CD8-positive, alpha-beta memory T cell (primary cell): Measurements from ENCODE around the gene SNRPA. TPM values are rescaled to one million over a fixed set of nuclear protein-coding genes. Genes with fewer than 3 reads are reported as not detected.
A peak's percentile ranks its signal among the peaks of the same experiment; 100 is the strongest.
"Not testable (repeated sequence)": the region's sequence is repeated elsewhere in the genome, so short reads cannot be mapped to it uniquely, and the experiment has no call there.

Experiments used
- CTCF ChIA-PET: fragments of 350-600 bp; sonication (Branson Sonifier 250); formaldehyde crosslinking; loops from one replicate; lab custom pipeline; 2021; ENCODE audit warnings: antibody characterized with exemption; lab: Charles Lee
- POLR2A ChIA-PET: fragments of 350-600 bp; sonication (Branson Sonifier 250); formaldehyde crosslinking; loops from one replicate; lab custom pipeline; 2021; ENCODE audit warnings: antibody characterized with exemption; lab: Charles Lee
- DNase-seq, 5 donors: peaks; one replicate each; pipeline versions ENCODE4 v3.0.0 to v3.0.0-alpha.2; 2020 to 2022; ENCODE audit warnings: mixed read lengths in 1 of 5
- H3K27ac ChIP-seq: one replicate; pipeline ENCODE4 v1.7.0; 2013; ENCODE audit warnings: low read depth, mild to moderate bottlenecking, low read length, moderate library complexity
- H3K27me3 ChIP-seq: 2 replicates; pipeline ENCODE4 v1.7.0; 2013; ENCODE audit warnings: low read length, mild to moderate bottlenecking; ENCODE audit not compliant: insufficient read depth, poor library complexity, severe bottlenecking
- H3K36me3 ChIP-seq: 2 replicates; pipeline ENCODE4 v1.7.0; 2013; ENCODE audit warnings: mild to moderate bottlenecking, low read length, moderate library complexity; ENCODE audit not compliant: insufficient read depth
- H3K4me1 ChIP-seq: 2 replicates; pipeline ENCODE4 v1.7.0; 2013; ENCODE audit warnings: mild to moderate bottlenecking, low read length, moderate library complexity; ENCODE audit not compliant: insufficient read depth
- H3K4me3 ChIP-seq: 2 replicates; pipeline ENCODE4 v1.7.0; 2013; ENCODE audit warnings: mild to moderate bottlenecking, low read length
- H3K9me3 ChIP-seq: 2 replicates; pipeline ENCODE4 v1.7.0; 2013; ENCODE audit warnings: mild to moderate bottlenecking, low read length
- H3K27ac Mint-ChIP-seq, 8 donors: one replicate each; pipeline ENCODE4 v1.8.0; 2020 to 2021; ENCODE audit warnings: mixed read lengths in 8 of 8, mild to moderate bottlenecking in 6 of 8, inconsistent platforms in 3 of 8, moderate library complexity in 3 of 8
- H3K27me3 Mint-ChIP-seq, 2 donors: one replicate each; pipeline ENCODE4 v1.8.0; 2020 to 2021; ENCODE audit warnings: mixed read lengths in 2 of 2, mild to moderate bottlenecking in 1 of 2, moderate library complexity in 1 of 2
- H3K36me3 Mint-ChIP-seq, 3 donors: one replicate each; pipeline ENCODE4 v1.8.0; 2020 to 2021; ENCODE audit warnings: mixed read lengths in 3 of 3, inconsistent platforms in 1 of 3, mild to moderate bottlenecking in 1 of 3
- H3K4me1 Mint-ChIP-seq, 3 donors: one replicate each; pipeline ENCODE4 v1.8.0; 2020 to 2021; ENCODE audit warnings: mixed read lengths in 3 of 3, inconsistent platforms in 1 of 3, mild to moderate bottlenecking in 1 of 3
- H3K4me3 Mint-ChIP-seq, 7 donors: one replicate each; pipeline ENCODE4 v1.8.0; 2020 to 2021; ENCODE audit warnings: mixed read lengths in 7 of 7, mild to moderate bottlenecking in 6 of 7, moderate library complexity in 4 of 7, inconsistent platforms in 2 of 7
- H3K9me3 Mint-ChIP-seq, 5 donors: one replicate each; pipeline ENCODE4 v1.8.0; 2020 to 2022; ENCODE audit warnings: mixed read lengths in 5 of 5, mild to moderate bottlenecking in 3 of 5, moderate library complexity in 2 of 5, inconsistent platforms in 1 of 5
- polyA plus RNA-seq: library from polyadenylated mRNA; unstranded; fragments of 300-500 nt; fragmentation: Illumina TruSeq; gene quantifications from one replicate; pipeline ENCODE4 v1.2.3, GENCODE V29; 2021
- total RNA-seq, 2 experiments: library from RNA; stranded (reverse); gene quantifications; one replicate each; pipeline ENCODE4 v1.2.3, GENCODE V29; 2021

SNRPA gene
- total and polyA plus RNA-seq, 3 experiments from 2014 or later, result 89.5 to 202 (median 202) TPM

GRCh38 chr19:40810160-40810559 is 59.2 kb downstream of the SNRPA start:
- Mint-ChIP-seq H3K36me3 (peaks cover 4 to 42% (median 7%) of the 10 kb centered on the region in 3 donors), H3K9me3 (no peaks in the 10 kb centered on the region), H3K27ac (peak overlapping the region in 3 of 8 donors; percentile 27 to 56 (median 46)), H3K27me3 (peaks cover 0 to 4% of the 10 kb centered on the region in 2 donors), H3K4me3 (peak overlapping the region; percentile 43 to 76 (median 55)), H3K4me1 (peaks cover 52 to 65% (median 64%) of the 10 kb centered on the region in 3 donors)
- peaks cover 15% of the 10 kb centered on the region for H3K36me3 ChIP-seq
- no peaks in the 10 kb centered on the region for H3K9me3 ChIP-seq
- ChIA-PET CTCF (no interaction called here), POLR2A (no interaction called here)
- H3K27me3 ChIP-seq, result no peaks in the 10 kb centered on the region
- DNase-seq, result no peak
- H3K4me3 ChIP-seq, result no peak overlapping the region
- peaks cover 52% of the 10 kb centered on the region for H3K4me1 ChIP-seq
- peak overlapping the region; percentile 18 for H3K27ac ChIP-seq

- Mint-ChIP-seq H3K27ac (peak overlapping the region in 7 of 8 donors; percentile 82 to 98 (median 87)), H3K4me3 (peak overlapping the region; percentile 87 to 98 (median 92)), H3K4me1 (peaks cover 45 to 59% (median 57%) of the 10 kb centered on the region in 3 donors), H3K36me3 (peaks cover 4 to 40% (median 7%) of the 10 kb centered on the region in 3 donors)
- Histone ChIP-seq H3K27ac (peak overlapping the region; percentile 51), H3K4me3 (peak overlapping the region; percentile 55), H3K4me1 (peaks cover 45% of the 10 kb centered on the region), H3K36me3 (peaks cover 15% of the 10 kb centered on the region)
- not testable (repeated sequence) for H3K9me3 ChIP-seq, H3K27me3 Mint-ChIP-seq, H3K27me3 ChIP-seq, H3K9me3 Mint-ChIP-seq
- peak; percentile 36 to 70 (median 49) for DNase-seq
- ChIA-PET POLR2A (interaction anchor here (0.6 to 0.9 kb wide), 2 partner anchors 9 to 12 kb away, joined by 3 to 4 read pairs; partner anchors contain the start of gene EGLN2), CTCF (interaction anchor here (2.1 kb wide), 1 partner anchor 147 kb away, joined by 6 read pairs; no protein-coding TSS in a partner anchor)
Observed at GRCh38 chr19:40810649-40811408, 59.8 kb downstream of the SNRPA start.

- POLR2A ChIA-PET, result interaction anchor here (0.6 to 1.4 kb wide), 3 partner anchors 8 to 13 kb away, joined by 3 to 5 read pairs (median 4); partner anchors contain the start of gene EGLN2
- Histone ChIP-seq H3K36me3 (peaks cover 15% of the 10 kb centered on the region), H3K27me3 (no peaks in the 10 kb centered on the region), H3K4me1 (peaks cover 36% of the 10 kb centered on the region), H3K27ac (peak overlapping the region; percentile 51), H3K9me3 (no peaks in the 10 kb centered on the region), H3K4me3 (peak overlapping the region; percentile 55)
- Mint-ChIP-seq H3K9me3 (no peaks in the 10 kb centered on the region), H3K27me3 (peaks cover 0 to 4% of the 10 kb centered on the region in 2 donors), H3K4me1 (peaks cover 36 to 50% (median 48%) of the 10 kb centered on the region in 3 donors), H3K27ac (peak overlapping the region; percentile 24 to 98 (median 87)), H3K4me3 (peak overlapping the region; percentile 87 to 98 (median 92)), H3K36me3 (peaks cover 2 to 34% (median 5%) of the 10 kb centered on the region in 3 donors)
- CTCF ChIA-PET, result interaction anchor here (2.1 kb wide), 1 partner anchor 148 kb away, joined by 6 read pairs; no protein-coding TSS in a partner anchor
- peak in 2 of 5 donors; percentile 48 to 61 for DNase-seq
Observed at GRCh38 chr19:40811478-40812341, 60.7 kb downstream of the SNRPA start.

- CTCF ChIA-PET, result interaction anchor here (2.1 kb wide), 1 partner anchor 149 kb away, joined by 6 read pairs; no protein-coding TSS in a partner anchor
Observed at GRCh38 chr19:40812571-40812970, 61.6 kb downstream of the SNRPA start.

GRCh38 chr19:40813182-40813581 is 62.2 kb downstream of the SNRPA start:
- Mint-ChIP-seq H3K9me3 (no peaks in the 10 kb centered on the region), H3K27ac (peak overlapping the region in 3 of 8 donors; percentile 20 to 86 (median 61)), H3K4me3 (peak overlapping the region in 3 of 7 donors; percentile 87 to 92 (median 90)), H3K27me3 (peaks cover 0 to 4% of the 10 kb centered on the region in 2 donors), H3K4me1 (peaks cover 30 to 41% (median 40%) of the 10 kb centered on the region in 3 donors), H3K36me3 (peaks cover 2 to 20% (median 2%) of the 10 kb centered on the region in 3 donors)
- no peak overlapping the region for H3K4me3 ChIP-seq
- peaks cover 5% of the 10 kb centered on the region for H3K36me3 ChIP-seq
- ChIA-PET POLR2A (no interaction called here), CTCF (no interaction called here)
- no peaks in the 10 kb centered on the region for H3K27me3 ChIP-seq
- no peaks in the 10 kb centered on the region for H3K9me3 ChIP-seq
- DNase-seq, result no peak
- H3K27ac ChIP-seq, result no peak overlapping the region
- H3K4me1 ChIP-seq, result peaks cover 28% of the 10 kb centered on the region

More at GRCh38 chr19:40812571-40812970, 61.6 kb downstream of the SNRPA start:
- H3K27me3 ChIP-seq, H3K9me3 Mint-ChIP-seq, DNase-seq, H3K9me3 ChIP-seq, H3K27me3 Mint-ChIP-seq, H3K27ac ChIP-seq, H3K4me3 ChIP-seq: not testable (repeated sequence)
- POLR2A ChIA-PET, result interaction anchor here (1.4 kb wide), 1 partner anchor 14 kb away, joined by 5 read pairs; the partner anchor contains the start of gene EGLN2
- H3K36me3 ChIP-seq, result peaks cover 11% of the 10 kb centered on the region
- peaks cover 28% of the 10 kb centered on the region for H3K4me1 ChIP-seq
- Mint-ChIP-seq H3K4me1 (peaks cover 30 to 42% (median 41%) of the 10 kb centered on the region in 3 donors), H3K4me3 (peak overlapping the region; percentile 87 to 98 (median 92)), H3K27ac (peak overlapping the region in 6 of 8 donors; percentile 20 to 98 (median 78)), H3K36me3 (peaks cover 2 to 26% (median 4%) of the 10 kb centered on the region in 3 donors)

Other genes with a start within 250 kb of the SNRPA start
- 100 to 1,000 TPM; 103 to 104 TPM for gene SHKBP1, start 174.3 kb upstream of the SNRPA start, total RNA-seq
- gene SHKBP1, start 174.3 kb upstream of the SNRPA start, polyA plus RNA-seq, result 159 TPM
- gene LTBP4, start 149.8 kb upstream of the SNRPA start, total RNA-seq, result 100 to 1,000 TPM; 103 to 111 TPM
- 40.0 TPM for gene LTBP4, start 149.8 kb upstream of the SNRPA start, polyA plus RNA-seq
- gene NUMBL, start 60.6 kb upstream of the SNRPA start, total RNA-seq, result 10 to 100 TPM; 13.6 to 13.7 TPM
- 1.1 TPM for gene NUMBL, start 60.6 kb upstream of the SNRPA start, polyA plus RNA-seq
- 10 to 100 TPM; 20.6 to 25.7 TPM for gene COQ8B, start 34.3 kb upstream of the SNRPA start, total RNA-seq
- 17.3 TPM for gene COQ8B, start 34.3 kb upstream of the SNRPA start, polyA plus RNA-seq
- gene ITPKC, start 34.1 kb upstream of the SNRPA start, total RNA-seq, result 1 to 10 TPM; 5.5 to 5.7 TPM
- 8.9 TPM for gene ITPKC, start 34.1 kb upstream of the SNRPA start, polyA plus RNA-seq
- 10 to 100 TPM; 10.3 to 10.6 TPM for gene ACTMAP, start 726 bp upstream of the SNRPA start, total RNA-seq
- 2.9 TPM for gene ACTMAP, start 726 bp upstream of the SNRPA start, polyA plus RNA-seq
- 1 to 10 TPM in 1 of 2 experiments, under 1 TPM in 1; 0.89 to 1.1 TPM for gene MIA, start 24.3 kb downstream of the SNRPA start, total RNA-seq
- not detected for gene MIA, start 24.3 kb downstream of the SNRPA start, polyA plus RNA-seq
- 10 to 100 TPM; 24.2 to 27.2 TPM for gene RAB4B, start 27.0 kb downstream of the SNRPA start, total RNA-seq
- gene RAB4B, start 27.0 kb downstream of the SNRPA start, polyA plus RNA-seq, result 95.2 TPM
- 100 to 1,000 TPM; 101 to 103 TPM for gene EGLN2, start 48.0 kb downstream of the SNRPA start, total RNA-seq
- gene EGLN2, start 48.0 kb downstream of the SNRPA start, polyA plus RNA-seq, result 174 TPM
- gene CYP2A6, start 99.2 kb downstream of the SNRPA start, total RNA-seq, result not detected
- not detected for gene CYP2A6, start 99.2 kb downstream of the SNRPA start, polyA plus RNA-seq
- not detected for gene CYP2A7, start 131.0 kb downstream of the SNRPA start, total RNA-seq
- gene CYP2A7, start 131.0 kb downstream of the SNRPA start, polyA plus RNA-seq, result not detected
- not detected for gene CYP2B6, start 240.1 kb downstream of the SNRPA start, total RNA-seq
- gene CYP2B6, start 240.1 kb downstream of the SNRPA start, polyA plus RNA-seq, result not detected